HG03575 (cell line): ENCODE results near the gene CD3E.

Experiments used
- ATAC-seq: cut with Tn5 transposase; IDR thresholded peaks from one replicate; pipeline ENCODE4 v1.9.1; 2021; ENCODE audit not compliant: unreplicated experiment, insufficient number of reproducible peaks, low FRiP score; ENCODE audit errors: extremely low read depth

CD3E gene

GRCh38 chr11:118318581-118319336 is 14.2 kb downstream of the CD3E start:
- no peak for ATAC-seq

DNA sequence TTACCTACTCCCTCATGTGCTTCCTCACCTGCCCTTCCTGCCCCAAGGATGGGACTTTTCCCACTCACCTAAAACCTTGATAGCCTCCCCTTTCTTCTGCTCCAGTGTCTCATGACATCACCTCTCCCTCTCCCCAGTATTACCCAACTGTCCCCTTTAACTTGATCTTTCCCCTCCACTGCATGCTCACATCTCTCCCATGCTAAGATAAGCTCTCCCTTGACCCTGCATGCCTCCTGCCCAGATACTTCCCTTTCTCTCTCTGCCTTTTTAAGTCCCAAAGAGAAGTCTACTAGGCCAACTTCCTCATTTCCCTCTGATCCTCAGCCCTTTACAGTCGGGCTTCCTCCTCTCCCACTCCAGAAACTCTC is 14.8 kb downstream of the CD3E start:
- no peak for ATAC-seq

DNA sequence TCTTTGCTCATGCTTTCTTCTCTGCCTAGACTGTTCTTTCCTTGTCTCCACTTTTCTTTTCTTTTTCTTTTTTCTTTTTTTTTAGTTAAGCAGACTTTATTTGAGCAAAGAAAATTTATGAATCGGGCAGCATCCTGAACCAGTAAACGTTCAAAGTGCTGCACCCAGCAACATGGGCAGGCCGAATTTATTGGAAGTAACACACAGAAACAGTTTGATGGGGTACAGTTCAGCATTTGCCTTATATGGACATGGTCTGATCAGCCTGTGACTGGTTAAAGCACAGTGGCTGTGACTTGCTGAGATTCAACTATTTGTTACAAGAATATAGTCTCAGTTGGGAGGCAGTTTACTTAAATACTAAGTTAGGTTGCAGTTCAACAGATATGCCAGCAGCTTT is 16.0 kb downstream of the CD3E start:
- ATAC-seq = no peak

DNA sequence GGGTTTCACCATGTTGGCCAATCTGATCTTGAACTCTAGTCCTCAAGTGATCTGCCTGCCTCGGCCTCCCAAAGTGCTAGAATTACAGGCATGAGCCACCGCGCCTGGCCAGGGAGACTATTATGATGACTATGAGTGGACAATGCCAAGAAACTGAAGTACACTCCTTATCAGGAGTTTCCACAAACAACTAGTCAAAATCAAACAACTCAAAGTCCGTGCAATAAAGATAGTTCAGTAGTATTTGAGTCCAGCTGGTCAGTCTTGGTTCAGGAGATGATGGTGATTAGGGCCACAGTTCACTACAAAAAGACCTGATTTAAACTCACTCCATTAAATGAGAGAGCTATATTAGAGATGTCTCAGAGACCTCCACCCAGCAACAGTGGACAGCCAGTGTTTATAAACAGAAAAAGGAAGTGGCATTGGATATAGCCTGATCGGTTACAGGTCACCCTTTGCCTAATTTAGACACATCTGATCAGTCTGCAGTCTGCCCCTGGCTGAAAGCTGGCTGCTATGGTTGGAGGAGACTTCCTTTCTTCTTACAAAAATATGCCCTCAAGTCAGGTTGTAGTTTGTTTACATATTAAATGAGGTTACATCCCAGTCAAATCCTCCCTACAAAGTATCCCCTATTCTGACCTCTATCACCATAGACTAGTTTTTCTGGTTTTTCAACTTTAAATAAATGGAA is 17.0 kb downstream of the CD3E start:
- no peak for ATAC-seq

- ATAC-seq = no peak
These were observed 18.2 kb downstream of the CD3E start for GRCh38 chr11:118322721-118323120.

GRCh38 chr11:118325283-118325682 is 20.8 kb downstream of the CD3E start:
- ATAC-seq = no peak

- no peak for ATAC-seq
These were observed 24.2 kb downstream of the CD3E start for GRCh38 chr11:118328745-118329144.

DNA sequence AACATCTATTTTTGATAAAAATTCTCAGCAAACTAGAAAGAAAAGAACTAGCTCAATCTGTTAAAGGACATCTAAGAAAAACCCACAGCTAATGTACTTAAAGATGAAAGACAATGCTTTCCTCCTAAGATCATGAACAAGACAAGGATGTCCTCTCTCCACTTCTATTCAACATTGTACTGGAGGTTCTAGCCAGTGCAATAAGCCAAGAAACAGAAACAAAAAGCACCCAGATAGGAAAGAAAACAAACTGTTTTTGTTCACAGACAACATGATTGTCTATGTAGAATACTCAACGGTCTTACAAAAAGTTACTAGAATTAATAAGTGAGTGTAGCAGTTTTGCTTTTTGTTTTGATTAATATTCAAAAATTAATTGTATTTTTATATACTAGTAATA is 30.2 kb downstream of the CD3E start:
- ATAC-seq = no peak

GRCh38 chr11:118338637-118339061 is 34.1 kb downstream of the CD3E start:
- no peak for ATAC-seq

DNA sequence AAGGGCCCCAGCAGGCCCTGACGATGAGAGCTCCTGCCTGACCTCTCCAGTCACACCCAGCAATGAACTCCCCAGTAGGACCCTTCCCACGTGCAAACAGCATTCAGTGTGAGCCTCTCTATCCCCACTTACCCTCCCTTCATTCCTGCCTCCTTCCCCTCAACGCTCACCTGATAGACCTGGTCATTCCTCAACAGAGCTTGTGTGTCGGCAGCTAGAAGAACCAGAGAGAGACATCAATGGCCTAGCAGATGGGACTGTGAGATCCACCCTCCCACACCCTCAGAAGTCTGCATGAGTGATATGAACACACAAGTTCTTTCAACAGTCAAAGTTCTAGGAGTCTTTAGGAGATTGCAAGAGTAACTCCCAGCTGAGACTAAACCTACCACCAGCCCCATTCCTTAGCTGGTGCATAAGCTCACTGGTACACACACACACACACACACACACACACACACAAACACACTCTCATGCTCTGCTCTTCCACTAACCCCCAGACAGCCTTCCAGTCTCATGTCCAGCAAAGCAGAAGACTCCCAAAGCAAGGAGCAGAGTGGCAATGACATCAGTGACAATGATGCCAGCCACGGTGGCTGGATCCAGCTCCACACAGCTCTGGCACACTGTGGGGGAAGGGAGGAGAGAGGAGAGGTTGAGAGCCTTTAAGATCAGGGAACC is 34.9 kb downstream of the CD3E start:
- ATAC-seq = no peak

DNA sequence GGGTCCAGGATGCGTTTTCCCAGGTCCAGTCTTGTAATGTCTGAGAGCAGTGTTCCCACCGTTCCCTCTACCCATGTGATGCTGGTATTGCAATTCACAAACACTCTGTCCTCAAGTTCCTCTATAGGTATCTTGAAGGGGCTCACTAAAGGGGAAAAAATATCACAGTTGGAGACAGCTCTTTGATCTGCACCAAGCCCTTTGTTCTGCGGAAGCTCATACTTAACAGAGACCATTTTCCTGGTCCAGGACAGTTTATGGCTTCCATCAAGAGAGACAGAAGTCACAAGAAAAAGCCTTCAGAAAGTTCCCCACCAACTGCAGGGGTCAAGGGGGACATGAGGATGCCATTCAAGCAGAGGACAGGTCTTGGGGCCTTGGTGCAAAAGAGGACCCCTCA is 35.9 kb downstream of the CD3E start:
- no peak for ATAC-seq

- no peak for ATAC-seq
These were observed 36.7 kb downstream of the CD3E start for GRCh38 chr11:118341261-118341660.

DNA sequence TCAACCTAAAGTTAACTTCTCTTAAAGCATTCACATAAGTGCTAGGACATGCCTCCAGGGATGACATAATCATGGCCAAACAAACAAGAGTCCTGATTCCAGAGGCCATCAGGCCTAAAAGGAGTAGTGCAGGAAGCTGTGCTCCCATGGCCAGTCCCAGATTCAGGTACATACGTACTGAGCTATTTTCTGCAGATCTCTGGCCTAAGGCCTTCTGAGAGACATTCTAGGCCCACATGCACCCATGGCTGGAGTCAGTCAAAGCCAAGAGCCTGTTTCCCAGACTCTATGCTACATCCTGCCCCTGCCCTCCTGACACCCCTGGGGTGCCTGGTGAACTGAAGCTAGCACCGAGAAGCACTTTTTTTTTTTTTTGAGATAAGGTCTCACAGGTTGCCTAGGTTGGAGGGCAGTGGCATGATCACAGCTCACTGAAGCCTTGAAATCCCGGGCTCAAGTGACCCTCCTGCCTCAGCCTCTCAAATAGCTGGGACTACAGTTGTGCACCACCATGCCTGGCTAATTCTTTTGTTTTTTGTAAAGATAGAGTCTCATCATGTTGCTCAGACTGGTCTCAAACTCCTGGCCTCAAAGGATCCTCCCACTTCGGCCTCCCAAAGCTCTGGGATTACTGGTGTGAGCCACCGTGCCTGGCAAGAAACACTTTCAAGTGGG is 37.4 kb downstream of the CD3E start:
- ATAC-seq = no peak

DNA sequence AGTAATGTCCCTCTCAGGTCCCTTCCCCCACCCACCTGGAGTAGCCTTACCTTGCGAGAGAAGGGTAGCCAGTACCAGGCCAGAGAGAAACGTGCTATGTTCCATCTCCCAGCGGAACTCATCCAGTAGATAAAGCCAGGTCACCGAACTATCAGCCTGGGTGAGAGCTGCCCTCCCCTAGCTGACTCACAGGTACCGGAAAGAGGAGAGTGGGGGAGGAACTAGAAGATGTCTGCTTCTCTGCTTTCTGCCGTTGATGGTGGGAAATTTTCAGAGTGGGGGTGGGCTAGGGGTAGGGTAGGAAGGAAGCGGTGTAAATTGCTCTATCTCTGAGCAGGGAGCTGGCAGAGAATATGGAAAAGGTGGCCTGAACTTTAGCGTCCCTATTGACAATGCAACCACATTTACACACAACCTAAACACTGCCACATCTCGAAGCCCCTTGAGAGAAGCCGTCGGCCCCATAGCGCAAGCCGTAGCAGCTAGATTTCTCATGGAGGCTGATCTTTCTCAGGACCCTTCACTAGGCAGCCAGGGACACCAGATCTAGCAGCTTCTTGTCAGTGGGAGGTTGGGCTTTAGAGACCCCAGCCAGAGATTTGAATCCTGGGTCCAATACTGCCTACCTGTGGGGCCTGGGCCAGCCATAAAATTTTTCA is 38.1 kb downstream of the CD3E start, which contains the start of gene CD3D:
TSS of gene CD3D (minus strand) at position 203 of the 659 bp plus-strand sequence. CDS start at position 105, 98 bp downstream.
- no peak for ATAC-seq

GRCh38 chr11:118343248-118343647 is 38.7 kb downstream of the CD3E start:
- no peak for ATAC-seq

DNA sequence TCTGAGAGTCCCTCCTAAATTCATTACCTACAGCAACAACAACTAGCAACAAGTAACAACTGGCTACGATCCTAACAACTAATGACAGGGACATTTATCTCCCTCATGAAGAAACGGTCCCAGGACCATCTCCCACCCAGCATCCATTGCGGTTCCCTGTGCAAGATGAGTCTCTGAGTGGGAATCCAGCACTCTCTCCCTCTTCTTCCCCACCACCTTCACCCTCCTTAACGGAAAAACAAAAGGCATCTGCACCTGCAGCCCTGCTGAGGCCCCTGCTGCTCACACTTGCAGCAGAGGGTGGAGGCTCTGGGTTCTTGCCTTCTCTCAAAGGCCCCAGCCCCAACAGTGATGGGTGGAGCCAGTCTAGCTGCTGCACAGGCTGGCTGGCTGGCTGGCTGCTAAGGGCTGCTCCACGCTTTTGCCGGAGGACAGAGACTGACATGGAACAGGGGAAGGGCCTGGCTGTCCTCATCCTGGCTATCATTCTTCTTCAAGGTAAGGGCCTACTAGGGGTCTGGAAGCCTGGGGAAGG is 39.5 kb downstream of the CD3E start, which contains the start of gene CD3G:
TSS of gene CD3G (plus strand) at position 364 of the 535 bp plus-strand sequence. CDS start at position 444, 80 bp downstream.
- ATAC-seq = no peak

- ATAC-seq = no peak
These were observed 44.9 kb downstream of the CD3E start for GRCh38 chr11:118349475-118349874.

DNA sequence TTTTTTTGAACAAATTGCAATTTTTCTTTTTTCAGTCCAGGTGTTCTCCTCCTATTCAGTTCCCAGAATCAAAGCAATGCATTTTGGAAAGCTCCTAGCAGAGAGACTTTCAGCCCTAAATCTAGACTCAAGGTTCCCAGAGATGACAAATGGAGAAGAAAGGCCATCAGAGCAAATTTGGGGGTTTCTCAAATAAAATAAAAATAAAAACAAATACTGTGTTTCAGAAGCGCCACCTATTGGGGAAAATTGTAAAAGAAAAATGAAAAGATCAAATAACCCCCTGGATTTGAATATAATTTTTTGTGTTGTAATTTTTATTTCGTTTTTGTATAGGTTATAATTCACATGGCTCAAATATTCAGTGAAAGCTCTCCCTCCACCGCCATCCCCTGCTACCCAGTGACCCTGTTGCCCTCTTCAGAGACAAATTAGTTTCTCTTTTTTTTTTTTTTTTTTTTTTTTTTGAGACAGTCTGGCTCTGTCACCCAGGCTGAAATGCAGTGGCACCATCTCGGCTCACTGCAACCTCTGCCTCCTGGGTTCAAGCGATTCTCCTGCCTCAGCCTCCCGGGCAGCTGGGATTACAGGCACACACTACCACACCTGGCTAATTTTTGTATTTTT is 48.7 kb downstream of the CD3E start:
- no peak for ATAC-seq
